HepG2 (cell line): Measurements from ENCODE around the gene KHNYN. TPM values are rescaled to one million over a fixed set of nuclear protein-coding genes. Genes with fewer than 3 reads are reported as not detected.

Experiments used
- ATAC-seq: fragments of 200-7000 bp; cut with Tn5 transposase; 3 replicates; pipeline ENCODE4 v1.9.1; 2020; ENCODE audit warnings: mild to moderate bottlenecking, moderate library complexity
- BruUV-seq: library from RNA; stranded (reverse); fragments of 400-500 nt; replicated peaks from 2 replicates; lab custom pipeline; 2021; lab: Mats Ljungman, UMichigan
- CTCF ChIA-PET: fragments of 300-600 bp; formaldehyde crosslinking; extraction: SDS; loops from one replicate; lab custom pipeline; 2021; ENCODE audit warnings: low total read pairs, inconsistent platforms, low intra/inter-chr PET ratio; lab: Yijun Ruan, JAX
- POLR2A ChIA-PET: fragments of 350-600 bp; sonication (Branson Sonifier 250); formaldehyde crosslinking; loops from one replicate; lab custom pipeline; 2020; ENCODE audit warnings: antibody characterized with exemption, inconsistent platforms; lab: Yijun Ruan, JAX
- DNase-seq: peaks from one replicate; pipeline ENCODE4 v3.0.0-alpha.2; 2015; ENCODE audit warnings: low spot score
- FAIRE-seq: peaks from 3 replicates; lab custom pipeline; 2011; peaks lifted over from hg19 to GRCh38; lab: Jason Lieb, UNC
- H2AFZ ChIP-seq: one replicate; pipeline ENCODE4 v1.6.1; 2011; ENCODE audit warnings: low read length, inconsistent platforms
- H3K27ac ChIP-seq: fragments of 300-600 bp; 3 replicates; pipeline ENCODE4 v1.8.0; 2011; ENCODE audit warnings: mixed run types, mild to moderate bottlenecking, mixed read lengths, low read length, inconsistent platforms; ENCODE audit not compliant: insufficient read depth; ENCODE audit errors: extremely low read length
- H3K27me3 ChIP-seq, 2 experiments: fragments of 200-600 bp in 1 of 2; 2 replicates in 1 of 2; 3 replicates in 1 of 2; pipeline versions ENCODE4 v1.6.0 to v1.8.0; 2011; ENCODE audit warnings: low read length in 2 of 2, mild to moderate bottlenecking in 2 of 2, moderate library complexity in 2 of 2, inconsistent platforms in 1 of 2; ENCODE audit not compliant: insufficient read depth in 2 of 2, control insufficient read depth in 1 of 2
- H3K36me3 ChIP-seq, 2 experiments: fragments of 200-600 bp in 1 of 2; replicated peaks in 1 of 2; 2 replicates in 1 of 2; 3 replicates in 1 of 2; pipeline versions ENCODE4 v1.5.1 to v1.8.0; 2011; ENCODE audit warnings: low read length in 2 of 2, inconsistent platforms in 1 of 2; ENCODE audit not compliant: insufficient read depth in 2 of 2, control insufficient read depth in 1 of 2
- H3K4me1 ChIP-seq: 2 replicates; pipeline ENCODE4 v1.5.1; 2012; ENCODE audit warnings: low read length, inconsistent platforms; ENCODE audit not compliant: insufficient read depth
- H3K4me2 ChIP-seq: 2 replicates; pipeline ENCODE4 v1.6.0; 2011; ENCODE audit warnings: low read depth, low read length, inconsistent platforms
- H3K4me3 ChIP-seq, 3 experiments: fragments of 200-600 bp in 1 of 3; sonication (generic), shearing (Covaris generic) in 1 of 3; replicated peaks in 1 of 3; 2 replicates each; pipeline ENCODE4 v1.5.1; 2011 to 2016; ENCODE audit warnings: low read length in 3 of 3, inconsistent platforms in 2 of 3, low read depth in 2 of 3, mild to moderate bottlenecking in 2 of 3, control low read depth in 1 of 3, mixed read lengths in 1 of 3; ENCODE audit not compliant: insufficient read depth in 1 of 3
- H3K79me2 ChIP-seq: one replicate; pipeline ENCODE4 v1.6.1; 2011; ENCODE audit warnings: low read length, inconsistent platforms; ENCODE audit not compliant: insufficient read depth
- H3K9ac ChIP-seq: 2 replicates; pipeline ENCODE4 v1.6.0; 2011; ENCODE audit warnings: mild to moderate bottlenecking, low read depth, low read length, inconsistent platforms; ENCODE audit not compliant: insufficient read depth
- H3K9me3 ChIP-seq: 2 replicates; pipeline ENCODE4 v1.5.1; 2012; ENCODE audit warnings: mild to moderate bottlenecking, low read length
- H4K20me1 ChIP-seq: 2 replicates; pipeline ENCODE4 v1.6.0; 2011; ENCODE audit warnings: inconsistent platforms, mild to moderate bottlenecking, low read length, moderate library complexity; ENCODE audit not compliant: insufficient read depth
- CBX5 ChIP-seq: sonication (generic); formaldehyde crosslinking; IDR thresholded peaks from 2 replicates; pipeline ENCODE4 v1.4.0; 2020; ENCODE audit warnings: missing genetic modification reagents, borderline replicate concordance
- MTF1 ChIP-seq: sonication (generic); formaldehyde crosslinking; IDR thresholded peaks from 2 replicates; pipeline ENCODE4 v1.5.0; 2020; ENCODE audit warnings: missing genetic modification reagents
- SRF ChIP-seq: IDR thresholded peaks from 2 replicates; pipeline ENCODE4 v1.6.1; 2011; ENCODE audit warnings: mild to moderate bottlenecking, low read depth, low read length, moderate library complexity
- TRIM24 ChIP-seq: sonication (generic); formaldehyde crosslinking; IDR thresholded peaks from 2 replicates; pipeline ENCODE4 v1.8.0; 2022; ENCODE audit warnings: mild to moderate bottlenecking, missing genetic modification reagents
- ZMYM4 ChIP-seq: sonication (generic); formaldehyde crosslinking; IDR thresholded peaks from 2 replicates; pipeline ENCODE4 v1.8.1; 2023; ENCODE audit warnings: mild to moderate bottlenecking, missing genetic modification reagents
- ZNF260 ChIP-seq: sonication (generic); formaldehyde crosslinking; IDR thresholded peaks from 2 replicates; pipeline ENCODE4 v1.4.0; 2020; ENCODE audit warnings: missing genetic modification reagents, low read depth, mild to moderate bottlenecking, borderline replicate concordance
- ZNF891 ChIP-seq: sonication (generic); formaldehyde crosslinking; IDR thresholded peaks from 2 replicates; pipeline ENCODE4 v1.5.0; 2020; ENCODE audit warnings: mild to moderate bottlenecking, missing genetic modification reagents
- WGBS: methylation state at CpG from one replicate; pipeline ENCODE4 v1.1.6; 2017; ENCODE audit warnings: low lambda C conversion rate; 5-methylcytosine and 5-hydroxymethylcytosine counted together
- in situ Hi-C: cut with HindIII; loops from 2 replicates; pipeline ENCODE4 v1.10.0; 2017; ENCODE audit warnings: low pct_unique_long_range_greater_than_20kb; ENCODE audit not compliant: extremely low pct_ligation_motif_present
- intact Hi-C: fragments of 100-400 bp; cut with micrococcal nuclease; formaldehyde crosslinking; loops from one replicate; pipeline ENCODE4 v1.10.0; 2022; ENCODE audit not compliant: unreplicated experiment
- polyA plus RNA-seq, 8 experiments: library from polyadenylated mRNA; depleted of rRNA in 3 of 8; stranded (reverse) in 7 of 8; unstranded in 1 of 8; fragments of >200 nt; fragmentation: Illumina TruSeq in 4 of 8; extraction: Trizol in 4 of 8; gene quantifications; 2 replicates each; pipeline versions ENCODE4 v1.2.1 to v1.2.3, GENCODE V29; 2011 to 2016; ENCODE audit warnings: low read depth in 4 of 8, missing spikeins in 1 of 8, mixed read lengths in 1 of 8; ENCODE audit not compliant: insufficient read depth in 1 of 8
- total RNA-seq, 5 experiments: library from RNA; depleted of rRNA; stranded (reverse); fragments of >200 nt; fragmentation: Illumina TruSeq; extraction: Trizol; gene quantifications; 2 replicates each; pipeline ENCODE4 v1.2.3, GENCODE V29; 2016; ENCODE audit warnings: low read depth in 1 of 5
- TF ChIP-seq, protein P1 (sequence below): sonication (generic); formaldehyde crosslinking; IDR thresholded peaks from 2 replicates; pipeline ENCODE4 v1.4.0; 2020; ENCODE audit warnings: missing genetic modification reagents
- TF ChIP-seq, protein P2 (sequence below): sonication (generic); formaldehyde crosslinking; conservative IDR thresholded peaks from 2 replicates; pipeline ENCODE4 v1.8.0; 2022; ENCODE audit warnings: low read depth, missing genetic modification reagents

The KHNYN gene
- total and polyA plus RNA-seq, 2 of the 13 experiments (the other 11 are each of a cell fraction or from before 2014, with no cell fraction given), result 52.8 to 75.7 TPM

DNA sequence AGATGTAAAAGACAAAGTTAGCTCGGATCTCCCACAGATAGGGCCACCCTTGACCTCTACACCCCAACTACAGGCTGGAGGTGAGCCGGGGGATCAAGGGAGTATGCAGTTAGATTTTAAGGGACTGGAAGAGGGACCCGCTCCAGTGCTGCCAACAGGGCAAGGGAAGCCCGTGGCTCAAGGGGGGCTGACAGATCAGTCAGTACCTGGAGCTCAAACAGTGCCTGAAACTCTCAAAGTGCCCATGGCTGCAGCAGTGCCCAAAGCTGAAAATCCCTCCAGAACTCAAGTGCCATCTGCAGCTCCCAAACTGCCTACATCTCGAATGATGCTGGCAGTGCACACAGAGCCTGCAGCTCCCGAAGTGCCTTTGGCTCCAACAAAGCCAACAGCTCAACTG is 20.6 kb upstream of the KHNYN start:
- Histone ChIP-seq H4K20me1 (no peaks in the 10 kb centered on the region), H2AFZ (no peak overlapping the region), H3K36me3 (no peaks in the 10 kb centered on the region), H3K4me3 (no peak overlapping the region), H3K9me3 (no peaks in the 10 kb centered on the region), H3K79me2 (no peaks in the 10 kb centered on the region), H3K27ac (no peak overlapping the region), H3K4me2 (no peak overlapping the region), H3K4me1 (no peaks in the 10 kb centered on the region), H3K9ac (no peak overlapping the region), H3K27me3 (peaks cover 0 to 2% of the 10 kb centered on the region in 2 experiments; a peak in 1 of 5 replicates)
- ChIA-PET CTCF (no interaction called here), POLR2A (interaction anchor here (0.8 to 2.0 kb wide), 6 partner anchors 9 to 101 kb away, joined by 3 to 8 read pairs (median 5); partner anchors contain the start of genes CBLN3, CIDEB and KHNYN)
- intact Hi-C loops, result no loop called here
- 53% methylated on average over 6 of the region's 6 CpGs for WGBS
- FAIRE-seq (no peak), DNase-seq (no peak), ATAC-seq (no peak)
- no TSS peak for BruUV-seq
- TF ChIP-seq ZNF260 (CRISPR knock-in tag), result no peak
- TF ChIP-seq, protein P1, sequence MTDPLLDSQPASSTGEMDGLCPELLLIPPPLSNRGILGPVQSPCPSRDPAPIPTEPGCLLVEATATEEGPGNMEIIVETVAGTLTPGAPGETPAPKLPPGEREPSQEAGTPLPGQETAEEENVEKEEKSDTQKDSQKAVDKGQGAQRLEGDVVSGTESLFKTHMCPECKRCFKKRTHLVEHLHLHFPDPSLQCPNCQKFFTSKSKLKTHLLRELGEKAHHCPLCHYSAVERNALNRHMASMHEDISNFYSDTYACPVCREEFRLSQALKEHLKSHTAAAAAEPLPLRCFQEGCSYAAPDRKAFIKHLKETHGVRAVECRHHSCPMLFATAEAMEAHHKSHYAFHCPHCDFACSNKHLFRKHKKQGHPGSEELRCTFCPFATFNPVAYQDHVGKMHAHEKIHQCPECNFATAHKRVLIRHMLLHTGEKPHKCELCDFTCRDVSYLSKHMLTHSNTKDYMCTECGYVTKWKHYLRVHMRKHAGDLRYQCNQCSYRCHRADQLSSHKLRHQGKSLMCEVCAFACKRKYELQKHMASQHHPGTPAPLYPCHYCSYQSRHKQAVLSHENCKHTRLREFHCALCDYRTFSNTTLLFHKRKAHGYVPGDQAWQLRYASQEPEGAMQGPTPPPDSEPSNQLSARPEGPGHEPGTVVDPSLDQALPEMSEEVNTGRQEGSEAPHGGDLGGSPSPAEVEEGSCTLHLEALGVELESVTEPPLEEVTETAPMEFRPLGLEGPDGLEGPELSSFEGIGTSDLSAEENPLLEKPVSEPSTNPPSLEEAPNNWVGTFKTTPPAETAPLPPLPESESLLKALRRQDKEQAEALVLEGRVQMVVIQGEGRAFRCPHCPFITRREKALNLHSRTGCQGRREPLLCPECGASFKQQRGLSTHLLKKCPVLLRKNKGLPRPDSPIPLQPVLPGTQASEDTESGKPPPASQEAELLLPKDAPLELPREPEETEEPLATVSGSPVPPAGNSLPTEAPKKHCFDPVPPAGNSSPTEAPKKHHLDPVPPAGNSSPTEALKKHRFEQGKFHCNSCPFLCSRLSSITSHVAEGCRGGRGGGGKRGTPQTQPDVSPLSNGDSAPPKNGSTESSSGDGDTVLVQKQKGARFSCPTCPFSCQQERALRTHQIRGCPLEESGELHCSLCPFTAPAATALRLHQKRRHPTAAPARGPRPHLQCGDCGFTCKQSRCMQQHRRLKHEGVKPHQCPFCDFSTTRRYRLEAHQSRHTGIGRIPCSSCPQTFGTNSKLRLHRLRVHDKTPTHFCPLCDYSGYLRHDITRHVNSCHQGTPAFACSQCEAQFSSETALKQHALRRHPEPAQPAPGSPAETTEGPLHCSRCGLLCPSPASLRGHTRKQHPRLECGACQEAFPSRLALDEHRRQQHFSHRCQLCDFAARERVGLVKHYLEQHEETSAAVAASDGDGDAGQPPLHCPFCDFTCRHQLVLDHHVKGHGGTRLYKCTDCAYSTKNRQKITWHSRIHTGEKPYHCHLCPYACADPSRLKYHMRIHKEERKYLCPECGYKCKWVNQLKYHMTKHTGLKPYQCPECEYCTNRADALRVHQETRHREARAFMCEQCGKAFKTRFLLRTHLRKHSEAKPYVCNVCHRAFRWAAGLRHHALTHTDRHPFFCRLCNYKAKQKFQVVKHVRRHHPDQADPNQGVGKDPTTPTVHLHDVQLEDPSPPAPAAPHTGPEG (CRISPR knock-in tag), result no peak
- TF ChIP-seq ZMYM4, result no peak
- no peak for TF ChIP-seq ZNF891 (CRISPR knock-in tag)
- TF ChIP-seq TRIM24 (CRISPR knock-in tag), result no peak
- TF ChIP-seq MTF1 (CRISPR knock-in tag), result no peak
- TF ChIP-seq, protein P2, sequence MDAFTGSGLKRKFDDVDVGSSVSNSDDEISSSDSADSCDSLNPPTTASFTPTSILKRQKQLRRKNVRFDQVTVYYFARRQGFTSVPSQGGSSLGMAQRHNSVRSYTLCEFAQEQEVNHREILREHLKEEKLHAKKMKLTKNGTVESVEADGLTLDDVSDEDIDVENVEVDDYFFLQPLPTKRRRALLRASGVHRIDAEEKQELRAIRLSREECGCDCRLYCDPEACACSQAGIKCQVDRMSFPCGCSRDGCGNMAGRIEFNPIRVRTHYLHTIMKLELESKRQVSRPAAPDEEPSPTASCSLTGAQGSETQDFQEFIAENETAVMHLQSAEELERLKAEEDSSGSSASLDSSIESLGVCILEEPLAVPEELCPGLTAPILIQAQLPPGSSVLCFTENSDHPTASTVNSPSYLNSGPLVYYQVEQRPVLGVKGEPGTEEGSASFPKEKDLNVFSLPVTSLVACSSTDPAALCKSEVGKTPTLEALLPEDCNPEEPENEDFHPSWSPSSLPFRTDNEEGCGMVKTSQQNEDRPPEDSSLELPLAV, result no peak
- no peak for TF ChIP-seq CBX5 (CRISPR knock-in tag)
- no peak for TF ChIP-seq SRF
- in situ Hi-C loops, result no loop called here
